Measurements from ENCODE around the gene CHEK2. TPM values are rescaled to one million over a fixed set of nuclear protein-coding genes. Genes with fewer than 3 reads are reported as not detected.

Gene CHEK2
- total RNA-seq, 6 donors from 2014 or later: 5.6 to 14.7 (median 9.7) TPM

GRCh38 chr22:28639321-28639720 is 102.3 kb downstream of the CHEK2 start:
- H3K27ac ChIP-seq: no peak overlapping the region
- ATAC-seq (ENCODE audit: low FRiP score in 2 of 2) (no peak), DNase-seq (no peak)
- H3K4me3 ChIP-seq: no peak overlapping the region
- H3K27me3 ChIP-seq: no peaks in the 10 kb centered on the region
- no peaks in the 10 kb centered on the region for H3K9me3 ChIP-seq
- H3K36me3 ChIP-seq: no peaks in the 10 kb centered on the region
- TF ChIP-seq CTCF (IDR thresholded peaks at IDR 0.05): no peak
- no peak for TF ChIP-seq EP300 (IDR thresholded peaks at IDR 0.05)
- no peak for TF ChIP-seq POLR2AphosphoS5 (IDR thresholded peaks at IDR 0.05)
- no peak for TF ChIP-seq POLR2A (IDR thresholded peaks at IDR 0.05)
- H3K4me1 ChIP-seq: no peaks in the 10 kb centered on the region
- 90 to 97% methylated on average over 2 of the region's 2 CpGs for WGBS, 2 donors

Small RNAs within 50 kb of the gene (small RNA-seq; reads per million reads assigned to genes)
- 0 reads per million in 4 donors for gene RN7SL162P

Other genes starting within 250 kb of the CHEK2 start
- gene TTC28, start 62.0 kb downstream of the CHEK2 start, total RNA-seq: 10 to 100 TPM; 30.1 to 69.4 (median 41.4) TPM
- gene HSCB, start 219 bp upstream of the CHEK2 start, total RNA-seq: 10 to 100 TPM in 5 of 6 donors, 1 to 10 TPM in 1; 9.7 to 29.3 (median 12.3) TPM
- 10 to 100 TPM; 13.2 to 32.5 (median 20.8) TPM for gene CCDC117, start 30.9 kb upstream of the CHEK2 start, total RNA-seq
- 100 to 1,000 TPM; 208 to 377 (median 279) TPM for gene XBP1, start 58.7 kb upstream of the CHEK2 start, total RNA-seq
- gene ZNRF3, start 141.8 kb upstream of the CHEK2 start, total RNA-seq: 10 to 100 TPM; 11.4 to 16.9 (median 14.4) TPM